GM18517 (cell line): ENCODE results near the gene RBPMS2.
A peak's percentile ranks its signal among the peaks of the same experiment; 100 is the strongest.

Experiments
- ATAC-seq: cut with Tn5 transposase; IDR thresholded peaks from one replicate; pipeline ENCODE4 v1.9.1; 2021; ENCODE audit warnings: mild to moderate bottlenecking, moderate library complexity; ENCODE audit not compliant: unreplicated experiment

The RBPMS2 gene

GRCh38 chr15:64731012-64731804, 44.2 kb downstream of the RBPMS2 start:
- ATAC-seq, result no peak

- ATAC-seq, result no peak
These were observed 45.2 kb downstream of the RBPMS2 start for GRCh38 chr15:64730151-64730550.

- no peak for ATAC-seq
These were observed 55.2 kb downstream of the RBPMS2 start for GRCh38 chr15:64720188-64720587.

GRCh38 chr15:64717735-64718495, 57.5 kb downstream of the RBPMS2 start:
- no peak for ATAC-seq

GRCh38 chr15:64717130-64717529, 58.3 kb downstream of the RBPMS2 start:
- no peak for ATAC-seq

- no peak for ATAC-seq
These were observed 58.9 kb downstream of the RBPMS2 start for GRCh38 chr15:64716452-64716851.

GRCh38 chr15:64713592-64713991, 61.8 kb downstream of the RBPMS2 start:
- ATAC-seq, result no peak

- no peak for ATAC-seq
These were observed 63.0 kb downstream of the RBPMS2 start for GRCh38 chr15:64712353-64712752.

- no peak for ATAC-seq
These were observed 64.5 kb downstream of the RBPMS2 start for GRCh38 chr15:64710676-64711428.

- no peak for ATAC-seq
These were observed 69.1 kb downstream of the RBPMS2 start for GRCh38 chr15:64706011-64706911.

- ATAC-seq, result no peak
These were observed 70.4 kb downstream of the RBPMS2 start for GRCh38 chr15:64705006-64705405.

GRCh38 chr15:64703632-64703959, 71.8 kb downstream of the RBPMS2 start:
- ATAC-seq, result peak; percentile 2

- ATAC-seq, result peak; percentile 65
These were observed 72.4 kb downstream of the RBPMS2 start for GRCh38 chr15:64702816-64703631.

GRCh38 chr15:64701482-64702184, 73.8 kb downstream of the RBPMS2 start:
- ATAC-seq, result no peak

- ATAC-seq, result no peak
These were observed 74.3 kb downstream of the RBPMS2 start for GRCh38 chr15:64701051-64701450.

GRCh38 chr15:64699751-64700388, 75.5 kb downstream of the RBPMS2 start:
- no peak for ATAC-seq

GRCh38 chr15:64698823-64699222, 76.6 kb downstream of the RBPMS2 start:
- ATAC-seq, result no peak

- no peak for ATAC-seq
These were observed 77.4 kb downstream of the RBPMS2 start for GRCh38 chr15:64697911-64698369.

- no peak for ATAC-seq
These were observed 78.9 kb downstream of the RBPMS2 start for GRCh38 chr15:64696481-64696880.
